A673 (cell line): ENCODE data around the gene ADGRL3. TPM values are rescaled to one million over a fixed set of nuclear protein-coding genes. Genes with fewer than 3 reads are reported as not detected.

Source experiments
- BruUV-seq: library from RNA; stranded (reverse); fragments of 400-500 nt; replicated peaks from 2 replicates; lab custom pipeline; 2021; lab: Mats Ljungman, UMichigan
- CTCF ChIA-PET: fragments of 300-600 bp; sonication (Branson Sonifier 250); formaldehyde crosslinking; loops from one replicate; lab custom pipeline; 2022; ENCODE audit warnings: antibody characterized with exemption; lab: Charles Lee
- POLR2A ChIA-PET: fragments of 300-600 bp; sonication (Branson Sonifier 250); formaldehyde crosslinking; loops from one replicate; lab custom pipeline; 2022; ENCODE audit warnings: antibody characterized with exemption; ENCODE audit not compliant: low non-redundant PET; lab: Charles Lee
- DNase-seq: peaks from one replicate; pipeline ENCODE4 v3.0.0-alpha.2; 2015; ENCODE audit warnings: low spot score
- H3K27ac ChIP-seq: fragments of 200-600 bp; sonication (generic); 2 replicates; pipeline ENCODE4 v1.5.1; 2016; ENCODE audit warnings: mixed run types, low read depth, mild to moderate bottlenecking, mixed read lengths, antibody characterized with exemption, low read length; ENCODE audit not compliant: poor library complexity, severe bottlenecking
- H3K27me3 ChIP-seq: fragments of 200-600 bp; sonication (generic); replicated peaks from 2 replicates; pipeline ENCODE4 v1.6.1; 2017; ENCODE audit warnings: mixed run types, low read depth, mild to moderate bottlenecking, mixed read lengths, antibody characterized with exemption, low read length; ENCODE audit not compliant: insufficient read depth, poor library complexity
- H3K36me3 ChIP-seq: fragments of 200-600 bp; sonication (generic); 2 replicates; pipeline ENCODE4 v1.6.1; 2016; ENCODE audit warnings: mixed run types, mild to moderate bottlenecking, mixed read lengths, antibody characterized with exemption, low read length; ENCODE audit not compliant: insufficient read depth, poor library complexity, severe bottlenecking
- H3K4me1 ChIP-seq: fragments of 200-600 bp; sonication (generic); 2 replicates; pipeline ENCODE4 v1.6.1; 2017; ENCODE audit warnings: mixed run types, mild to moderate bottlenecking, mixed read lengths, antibody characterized with exemption, low read length; ENCODE audit not compliant: insufficient read depth, poor library complexity, severe bottlenecking
- H3K4me3 ChIP-seq: fragments of 200-600 bp; sonication (generic); 2 replicates; pipeline ENCODE4 v1.5.1; 2016; ENCODE audit warnings: low read depth, mixed run types, mild to moderate bottlenecking, mixed read lengths, low read length; ENCODE audit not compliant: poor library complexity, severe bottlenecking
- H3K9me3 ChIP-seq: fragments of 200-600 bp; sonication (generic); 2 replicates; pipeline ENCODE4 v1.6.1; 2016; ENCODE audit warnings: mixed run types, low read depth, mild to moderate bottlenecking, mixed read lengths, antibody characterized with exemption, low read length; ENCODE audit not compliant: poor library complexity, severe bottlenecking
- CTCF ChIP-seq: fragments of 300-800, 200-600 bp; sonication (generic); conservative IDR thresholded peaks from 2 replicates; pipeline ENCODE4 v1.5.1; 2017; ENCODE audit warnings: low read depth, mild to moderate bottlenecking, antibody characterized with exemption, low read length, moderate library complexity, mixed read lengths
- EZH2 ChIP-seq: fragments of 200-600 bp; sonication (generic); IDR thresholded peaks from 2 replicates; pipeline ENCODE4 v1.6.1; 2017; ENCODE audit warnings: borderline replicate concordance, low read depth, mild to moderate bottlenecking, mixed read lengths, antibody characterized with exemption, low read length; ENCODE audit not compliant: poor library complexity, severe bottlenecking
- intact Hi-C: fragments of 100-400 bp; cut with micrococcal nuclease; formaldehyde crosslinking; loops from one replicate; pipeline ENCODE4 v1.10.0; 2022; ENCODE audit not compliant: unreplicated experiment
- total RNA-seq: library from RNA; stranded (reverse); gene quantifications from 2 replicates; pipeline ENCODE4 v1.2.3, GENCODE V29; 2021

Gene ADGRL3
- total RNA-seq, 1 experiment from 2014 or later: not detected

DNA sequence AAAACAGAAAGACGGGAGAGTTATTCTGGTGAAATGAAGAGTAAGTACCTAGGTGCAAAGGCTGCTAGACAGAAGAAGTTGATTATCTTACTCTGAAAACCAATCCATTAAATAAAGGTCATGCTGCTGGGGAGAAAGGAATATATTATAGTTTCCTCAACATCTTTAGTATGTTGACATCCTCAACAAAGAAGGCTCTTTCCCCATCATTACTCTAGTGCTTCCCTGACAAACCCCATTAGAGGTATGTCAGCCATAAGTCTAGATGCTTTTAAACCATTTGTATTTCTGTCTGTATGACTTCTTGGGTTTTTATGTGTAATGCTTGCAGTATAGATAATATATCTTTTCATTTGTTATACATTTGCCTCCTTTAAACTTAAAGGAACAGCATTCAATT lies 75.9 kb downstream of the ADGRL3 start:
- Histone ChIP-seq H3K27me3 (no peaks in the 10 kb centered on the region), H3K4me1 (no peaks in the 10 kb centered on the region), H3K36me3 (no peaks in the 10 kb centered on the region), H3K4me3 (no peak overlapping the region), H3K9me3 (no peaks in the 10 kb centered on the region), H3K27ac (no peak overlapping the region)
- DNase-seq: no peak
- POLR2A ChIA-PET: no interaction called here
- intact Hi-C loops: no loop called here
- TF ChIP-seq CTCF (no peak), EZH2 (no peak)
- CTCF ChIA-PET: no interaction called here
- no TSS peak for BruUV-seq

DNA sequence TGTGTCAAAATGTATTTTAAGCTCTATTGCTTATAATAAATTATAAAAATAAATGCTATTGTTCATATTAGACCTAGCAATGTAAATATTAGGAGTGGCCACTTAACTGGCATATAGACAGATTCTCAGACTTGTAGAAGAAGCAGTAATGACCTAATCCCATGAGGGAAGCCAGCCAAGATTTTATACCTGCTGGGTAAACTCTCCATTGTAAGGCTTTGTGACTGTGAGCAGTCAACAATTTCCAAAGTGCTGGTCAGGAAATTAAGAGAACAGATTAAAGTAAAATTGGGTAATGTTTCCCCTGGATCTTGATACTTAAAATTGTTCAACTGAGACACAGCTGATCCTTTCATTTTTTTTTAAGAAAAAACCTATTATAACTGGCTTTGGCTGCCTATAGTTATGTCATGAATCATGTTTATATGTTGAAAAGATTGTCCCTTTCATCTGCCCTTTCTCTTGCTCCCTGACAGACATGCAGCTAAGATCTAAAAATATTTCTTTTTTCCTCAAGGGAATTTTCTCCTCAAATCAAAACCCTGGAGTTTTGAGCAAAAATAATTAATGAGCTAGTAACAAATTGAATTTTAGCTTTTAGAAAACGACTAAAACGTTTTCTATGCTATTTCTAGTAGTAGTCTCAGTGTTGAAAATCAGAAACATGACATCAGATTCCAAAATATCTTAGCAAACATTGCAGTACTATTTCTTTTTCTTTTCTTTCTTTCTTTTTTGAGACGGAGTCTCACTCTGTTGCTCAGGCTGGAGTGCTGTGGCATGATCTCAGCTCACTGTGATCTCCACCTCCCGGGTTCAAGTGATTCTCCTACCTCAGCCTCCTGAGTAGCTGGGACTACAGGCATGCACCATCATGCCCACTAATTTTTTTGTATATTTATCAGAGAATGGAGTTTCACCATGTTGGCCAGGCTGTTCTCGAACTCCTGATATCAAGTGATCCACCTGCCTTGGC lies 77.9 kb downstream of the ADGRL3 start:
- H3K27me3 ChIP-seq: no peaks in the 10 kb centered on the region
- TF ChIP-seq EZH2: no peak
- no peak for TF ChIP-seq CTCF
- no peaks in the 10 kb centered on the region for H3K36me3 ChIP-seq
- no peaks in the 10 kb centered on the region for H3K4me1 ChIP-seq
- intact Hi-C loops: no loop called here
- ChIA-PET POLR2A (no interaction called here), CTCF (no interaction called here)
- DNase-seq: no peak
- H3K4me3 ChIP-seq: no peak overlapping the region
- H3K27ac ChIP-seq: no peak overlapping the region
- no TSS peak for BruUV-seq
- H3K9me3 ChIP-seq: no peaks in the 10 kb centered on the region

DNA sequence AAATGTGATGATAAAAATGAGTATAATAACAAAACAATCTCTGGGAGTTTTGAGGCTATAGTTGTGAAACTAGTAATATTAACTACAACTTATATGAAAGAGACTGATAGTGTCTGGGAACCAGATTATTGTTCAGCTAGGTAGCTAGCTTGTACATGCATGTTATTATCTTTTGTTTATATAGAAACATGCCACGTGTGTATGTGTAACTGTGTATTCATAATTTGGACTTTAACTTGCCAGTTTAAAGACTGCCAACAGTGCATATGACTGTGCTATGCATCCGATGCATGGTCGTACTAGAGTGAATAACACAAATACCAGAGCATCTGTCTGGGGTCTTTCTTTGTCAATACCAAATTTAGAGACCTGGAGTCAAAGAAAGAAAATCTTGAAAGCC lies 92.2 kb downstream of the ADGRL3 start:
- no TSS peak for BruUV-seq
- intact Hi-C loops: no loop called here
- H3K4me1 ChIP-seq: no peaks in the 10 kb centered on the region
- POLR2A ChIA-PET: no interaction called here
- H3K4me3 ChIP-seq: no peak overlapping the region
- H3K9me3 ChIP-seq: no peaks in the 10 kb centered on the region
- no peak for DNase-seq
- no peaks in the 10 kb centered on the region for H3K36me3 ChIP-seq
- H3K27me3 ChIP-seq: no peaks in the 10 kb centered on the region
- TF ChIP-seq EZH2: no peak
- no peak for TF ChIP-seq CTCF
- CTCF ChIA-PET: no interaction called here
- H3K27ac ChIP-seq: no peak overlapping the region
